Ectodermal cell (in vitro differentiated cells): Measurements from ENCODE around the gene ZNF480. TPM values are rescaled to one million over a fixed set of nuclear protein-coding genes. Genes with fewer than 3 reads are reported as not detected.
"Not testable (repeated sequence)": the region's sequence is repeated elsewhere in the genome, so short reads cannot be mapped to it uniquely, and the experiment has no call there.

Experiments used
- H3K27ac ChIP-seq: 2 replicates; pipeline ENCODE4 v1.7.0; 2013; ENCODE audit warnings: mild to moderate bottlenecking, low read depth, low read length; ENCODE audit not compliant: insufficient read depth, poor library complexity, severe bottlenecking
- H3K27me3 ChIP-seq: 2 replicates; pipeline ENCODE4 v1.7.0; 2013; ENCODE audit warnings: mild to moderate bottlenecking, low read length; ENCODE audit not compliant: insufficient read depth, control insufficient read depth, poor library complexity, severe bottlenecking
- H3K36me3 ChIP-seq: one replicate; pipeline ENCODE4 v1.7.0; 2013; ENCODE audit warnings: low read length; ENCODE audit not compliant: control insufficient read depth, insufficient read depth
- H3K4me1 ChIP-seq: one replicate; pipeline ENCODE4 v1.7.0; 2013; ENCODE audit warnings: low read length; ENCODE audit not compliant: control insufficient read depth, insufficient read depth
- H3K4me3 ChIP-seq: 2 replicates; pipeline ENCODE4 v1.7.0; 2013; ENCODE audit warnings: low read depth, low read length, control low read depth; ENCODE audit not compliant: insufficient read depth
- H3K9me3 ChIP-seq: 2 replicates; pipeline ENCODE4 v1.7.0; 2013; ENCODE audit warnings: mild to moderate bottlenecking, low read length, moderate library complexity; ENCODE audit not compliant: control insufficient read depth
- WGBS, 2 experiments: methylation state at CpG; one replicate each; pipeline ENCODE4 v1.1.7; 2013; ENCODE audit warnings: missing lambda C conversion rate in 2 of 2; 5-methylcytosine and 5-hydroxymethylcytosine counted together
- polyA plus RNA-seq, 4 experiments: library from polyadenylated mRNA; stranded (reverse); fragments of 50-300 nt; gene quantifications; one replicate each; pipeline ENCODE4 v1.2.3, GENCODE V29; 2013

ZNF480 gene
- polyA plus RNA-seq (2013, experiment 1 of 4) = 15.3 TPM
- 17.7 TPM for polyA plus RNA-seq (2013, experiment 2 of 4)
- polyA plus RNA-seq (2013, experiment 3 of 4) = 14.5 TPM
- polyA plus RNA-seq (2013, experiment 4 of 4) = 14.5 TPM

GRCh38 chr19:52296773-52297600, at the start of gene ZNF480:
Gene ZNF480 (plus strand): TSS chr19:52297169. CDS start chr19:52300413, 3,244 bp downstream.
- Histone ChIP-seq H3K4me1 (no peaks in the 10 kb centered on the region), H3K36me3 (peaks cover 28% of the 10 kb centered on the region), H3K27ac (peak within 1 kb of the TSS; percentile 82), H3K27me3 (no peaks in the 10 kb centered on the region), H3K9me3 (no peaks in the 10 kb centered on the region), H3K4me3 (peak within 1 kb of the TSS; percentile 97)
- WGBS, 2 experiments = 1% methylated on average over 60 to 69 of the region's 75 CpGs

GRCh38 chr19:52248241-52248640, 48.7 kb upstream of the ZNF480 start:
- H3K27me3 ChIP-seq = no peaks in the 10 kb centered on the region
- no peaks in the 10 kb centered on the region for H3K36me3 ChIP-seq
- H3K4me1 ChIP-seq = no peaks in the 10 kb centered on the region
- H3K4me3 ChIP-seq = no peak overlapping the region
- H3K27ac ChIP-seq = no peak overlapping the region
- 31 to 36% methylated on average over 6 of the region's 6 CpGs for WGBS, 2 experiments
- no peaks in the 10 kb centered on the region for H3K9me3 ChIP-seq

GRCh38 chr19:52258426-52258825, 38.5 kb upstream of the ZNF480 start:
- Histone ChIP-seq H3K27me3 (no peaks in the 10 kb centered on the region), H3K27ac (no peak overlapping the region), H3K4me1 (no peaks in the 10 kb centered on the region), H3K36me3 (no peaks in the 10 kb centered on the region), H3K4me3 (no peak overlapping the region), H3K9me3 (no peaks in the 10 kb centered on the region)
- WGBS, 2 experiments = 87 to 93% methylated on average over 5 of the region's 5 CpGs

GRCh38 chr19:52265556-52265955, 31.4 kb upstream of the ZNF480 start:
- not testable (repeated sequence) for H3K36me3 ChIP-seq, H3K4me3 ChIP-seq, H3K4me1 ChIP-seq, H3K27ac ChIP-seq, H3K9me3 ChIP-seq, H3K27me3 ChIP-seq
- 85 to 94% methylated on average over 6 of the region's 6 CpGs for WGBS, 2 experiments

GRCh38 chr19:52269338-52270261, 27.4 kb upstream of the ZNF480 start, which contains the start of gene ZNF766:
Gene ZNF766 (plus strand): TSS chr19:52269587. CDS start chr19:52269614, 27 bp downstream.
- H3K4me1 ChIP-seq = no peaks in the 10 kb centered on the region
- peak within 1 kb of the TSS; percentile 99 for H3K4me3 ChIP-seq
- 0% methylated on average over 70 of the region's 70 CpGs for WGBS, 2 experiments
- peaks cover 10% of the 10 kb centered on the region for H3K36me3 ChIP-seq
- peak within 1 kb of the TSS; percentile 94 for H3K27ac ChIP-seq
- no peaks in the 10 kb centered on the region for H3K27me3 ChIP-seq
- no peaks in the 10 kb centered on the region for H3K9me3 ChIP-seq

GRCh38 chr19:52270266-52270885, 26.6 kb upstream of the ZNF480 start:
- Histone ChIP-seq H3K4me1 (no peaks in the 10 kb centered on the region), H3K36me3 (peaks cover 10% of the 10 kb centered on the region), H3K9me3 (no peaks in the 10 kb centered on the region), H3K27ac (no peak overlapping the region), H3K4me3 (peak overlapping the region; percentile 99), H3K27me3 (no peaks in the 10 kb centered on the region)
- WGBS, 2 experiments = 19% methylated on average over 11 of the region's 11 CpGs

- Histone ChIP-seq H3K4me3 (no peak overlapping the region), H3K36me3 (peaks cover 10% of the 10 kb centered on the region), H3K27ac (no peak overlapping the region), H3K9me3 (no peaks in the 10 kb centered on the region), H3K27me3 (no peaks in the 10 kb centered on the region), H3K4me1 (no peaks in the 10 kb centered on the region)
- WGBS, 2 experiments = 92 to 97% methylated on average over 2 of the region's 2 CpGs
These were observed 23.7 kb upstream of the ZNF480 start for GRCh38 chr19:52273301-52273700.

GRCh38 chr19:52274191-52274590, 22.8 kb upstream of the ZNF480 start:
- no peaks in the 10 kb centered on the region for H3K27me3 ChIP-seq
- 75 to 79% methylated on average over 5 of the region's 5 CpGs for WGBS, 2 experiments
- no peak overlapping the region for H3K4me3 ChIP-seq
- H3K4me1 ChIP-seq = no peaks in the 10 kb centered on the region
- no peak overlapping the region for H3K27ac ChIP-seq
- H3K9me3 ChIP-seq = no peaks in the 10 kb centered on the region
- H3K36me3 ChIP-seq = peaks cover 10% of the 10 kb centered on the region

GRCh38 chr19:52275988-52276387, 21.0 kb upstream of the ZNF480 start:
- Histone ChIP-seq H3K27ac (no peak overlapping the region), H3K4me1 (no peaks in the 10 kb centered on the region), H3K27me3 (no peaks in the 10 kb centered on the region), H3K9me3 (no peaks in the 10 kb centered on the region), H3K36me3 (peaks cover 10% of the 10 kb centered on the region), H3K4me3 (no peak overlapping the region)
- WGBS, 2 experiments = 96 to 100% methylated on average over 5 of the region's 5 CpGs
